ENCODE results near the gene PDE4D. TPM values are rescaled to one million over a fixed set of nuclear protein-coding genes. Genes with fewer than 3 reads are reported as not detected.

PDE4D gene
- total and polyA plus RNA-seq, 2 of the 4 experiments (the other 2 are of a cell fraction) = 1.4 to 7.9 TPM

DNA sequence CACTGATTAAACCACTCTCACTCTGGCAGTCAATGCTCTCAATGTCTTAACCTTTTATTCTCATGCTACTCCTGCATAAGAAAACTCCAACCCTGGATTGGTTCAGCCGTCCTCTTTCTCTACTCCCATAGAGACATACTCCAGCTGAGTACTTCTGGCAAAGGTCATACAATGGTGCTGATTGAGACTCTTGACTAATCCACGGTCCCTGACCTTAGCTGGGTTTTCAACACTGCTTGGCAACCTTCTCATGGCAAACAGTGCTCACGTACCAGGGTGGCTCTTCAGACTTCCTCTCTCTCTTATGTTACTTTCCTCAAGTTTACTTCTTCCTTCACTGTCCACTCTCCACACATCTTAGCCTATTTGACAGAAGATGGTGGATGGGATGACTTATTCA lies 963.0 kb downstream of the PDE4D start:
- dilution Hi-C loops (cut with HindIII; ENCODE audit: low sequenced_read_pairs, unreplicated experiment) (no loop called here), intact Hi-C loops (cut with micrococcal nuclease) (no loop called here), in situ Hi-C loops (cut with MboI; ENCODE audit: low sequenced_read_pairs) (no loop called here)
- Histone ChIP-seq H2AK5ac (ENCODE audit: low read depth, low read length) (no peak overlapping the region), H3K27ac (ENCODE audit: insufficient read depth, low read length) (no peak overlapping the region), H3K23ac (ENCODE audit: low read depth, low read length) (no peak overlapping the region), H2BK120ac (ENCODE audit: low read depth, low read length) (no peak overlapping the region), H3K4me3 (ENCODE audit: insufficient read depth, low read depth, low read length) (no peak overlapping the region), H4K91ac (ENCODE audit: insufficient read depth, low read depth, low read length) (no peak overlapping the region), H3K4me2 (ENCODE audit: low read depth, low read length) (no peak overlapping the region), H3K9me1 (ENCODE audit: insufficient read depth, low read length) (no peaks in the 10 kb centered on the region), H3K9me3 (ENCODE audit: control insufficient read depth, insufficient read depth, low read length) (no peaks in the 10 kb centered on the region), H4K5ac (ENCODE audit: low read depth, low read length) (no peak overlapping the region), H2AK9ac (replicated peaks; ENCODE audit: low read depth, low read length, poor library complexity) (no peak overlapping the region), H3K79me1 (ENCODE audit: low read depth in 1 of 2, low read length in 2 of 2) (no peaks in the 10 kb centered on the region), H2AFZ (replicated peaks; ENCODE audit: low read length, poor library complexity) (no peak overlapping the region), H3K9ac (ENCODE audit: low read depth, low read length) (no peak overlapping the region), H3K56ac (ENCODE audit: extremely low read depth, insufficient read depth, low read length) (no peak overlapping the region), H3K4me1 (ENCODE audit: control insufficient read depth, insufficient read depth, low read length) (no peaks in the 10 kb centered on the region), H2BK15ac (ENCODE audit: low read depth, low read length) (no peak overlapping the region), H4K8ac (ENCODE audit: low read depth in 2 of 2, low read length in 2 of 2) (no peak overlapping the region), H3K14ac (replicated peaks; ENCODE audit: low read depth, low read length) (no peak overlapping the region), H3K4ac (ENCODE audit: low read depth, low read length) (no peak overlapping the region), H3K18ac (ENCODE audit: low read depth, low read length) (no peak overlapping the region), H4K20me1 (ENCODE audit: insufficient read depth, low read length) (no peaks in the 10 kb centered on the region), H3K36me3 (ENCODE audit: control insufficient read depth, insufficient read depth, low read length) (no peaks in the 10 kb centered on the region), H3K27me3 (ENCODE audit: control insufficient read depth, insufficient read depth, low read length) (peaks cover 8% of the 10 kb centered on the region; the same call in 1 of the 2 replicates), H2BK5ac (ENCODE audit: low read depth, low read length, poor library complexity, severe bottlenecking) (no peak overlapping the region), H2BK20ac (ENCODE audit: low read depth, low read length) (no peak overlapping the region)
- CTCF ChIA-PET = no interaction called here
- POLR2A ChIA-PET (ENCODE audit: unreplicated experiment) = no interaction called here
- no TSS peak for BruUV-seq (replicated peaks)
- ATAC-seq (ENCODE audit: low read depth) = no peak
- DNase-seq = no peak
- TF ChIP-seq RCOR1 (IDR thresholded peaks at IDR 0.05; ENCODE audit: insufficient replicate concordance, low read length) = no peak
- TF ChIP-seq FOS (IDR thresholded peaks at IDR 0.05; ENCODE audit: low read depth, low read length) = no peak
- 73% methylated on average over 2 of the region's 3 CpGs; no CpG with 5 or more reads in 1 of the 2 experiments for WGBS, 2 experiments (ENCODE audit: extremely low coverage in 2 of 2, insufficient read length in 1 of 2)

Measured in IMR-90 (cell line).